HG02885 (cell line): ENCODE data around the gene GRB10.
"Not testable (repeated sequence)": the region's sequence is repeated elsewhere in the genome, so short reads cannot be mapped to it uniquely, and the experiment has no call there.

ENCODE experiments used
- ATAC-seq: cut with Tn5 transposase; IDR thresholded peaks from one replicate; pipeline ENCODE4 v1.9.1; 2021; ENCODE audit warnings: mild to moderate bottlenecking; ENCODE audit not compliant: unreplicated experiment, poor library complexity

Gene GRB10

DNA sequence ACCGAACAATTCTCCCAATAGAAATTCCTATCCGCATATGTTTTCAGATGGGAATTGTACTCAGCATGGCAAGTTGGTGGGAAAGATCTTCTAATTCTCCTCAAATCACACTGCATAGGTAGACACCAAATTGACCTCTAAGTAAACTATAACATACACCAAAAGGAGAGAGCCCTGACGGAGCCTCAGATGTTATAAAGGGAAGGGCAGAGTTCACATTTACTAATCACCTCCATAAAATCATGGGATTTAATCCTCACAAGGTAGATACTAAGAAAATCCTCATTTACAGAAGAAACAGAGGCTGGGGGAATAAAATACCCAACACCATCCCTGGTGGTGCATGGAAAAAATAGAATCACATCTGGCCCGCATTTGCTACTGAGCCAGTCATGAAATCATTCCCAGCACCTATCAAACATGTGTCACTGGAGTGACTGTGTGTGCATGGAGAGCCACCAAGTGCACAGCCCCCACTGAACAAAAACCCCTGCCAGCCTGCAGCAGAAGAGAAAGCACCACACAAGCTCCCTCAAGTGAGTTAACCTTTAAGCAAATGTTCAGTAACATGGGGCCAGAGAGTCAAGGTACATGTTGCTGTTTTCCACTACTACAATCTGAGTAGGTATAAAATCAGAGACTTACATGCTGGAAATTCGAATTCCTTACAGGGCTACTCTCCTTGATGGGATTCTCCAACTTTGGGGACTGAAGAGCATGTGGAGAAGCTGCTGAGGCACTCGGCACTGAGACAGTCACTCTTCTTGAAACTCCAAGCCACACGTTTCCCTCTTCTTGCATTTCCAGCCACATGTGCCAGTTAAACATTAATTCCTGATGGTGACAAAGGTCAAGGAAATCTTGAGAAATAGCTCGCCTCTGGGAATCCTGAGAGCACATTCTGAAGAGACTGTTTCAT is 217.8 kb downstream of the GRB10 start, which contains the start of gene DDC:
DDC (minus strand) TSS at position 766 of the 919 bp plus-strand sequence. CDS start 21,320 bp downstream, outside the sequence.
- no peak for ATAC-seq

GRCh38 chr7:50564171-50564570 is 218.5 kb downstream of the GRB10 start:
- no peak for ATAC-seq

DNA sequence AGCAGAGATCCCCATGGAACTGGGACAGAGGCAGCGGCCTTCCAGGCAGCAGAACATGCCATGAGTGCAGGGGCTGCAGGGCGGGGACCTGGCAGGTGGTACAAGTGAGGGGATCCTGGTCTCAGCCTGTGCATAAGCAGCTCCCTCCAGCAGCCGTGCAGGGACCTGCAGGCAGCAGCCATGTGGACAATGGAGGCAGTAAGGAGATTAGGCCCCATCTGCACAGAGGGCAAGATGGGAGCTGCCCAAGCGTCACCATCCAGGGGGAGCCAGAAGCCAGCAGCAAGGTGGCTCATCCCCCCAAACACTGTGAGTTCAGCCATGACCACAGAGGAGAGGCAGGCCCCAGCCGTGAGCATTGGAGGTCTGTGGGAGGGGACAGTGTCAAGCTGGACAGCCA is 220.6 kb downstream of the GRB10 start:
- ATAC-seq = no peak

GRCh38 chr7:50560865-50561351 is 221.8 kb downstream of the GRB10 start:
- ATAC-seq = no peak

- no peak for ATAC-seq
Observed at GRCh38 chr7:50559881-50560280, 222.8 kb downstream of the GRB10 start.

GRCh38 chr7:50558294-50559053 is 224.2 kb downstream of the GRB10 start:
- no peak for ATAC-seq

DNA sequence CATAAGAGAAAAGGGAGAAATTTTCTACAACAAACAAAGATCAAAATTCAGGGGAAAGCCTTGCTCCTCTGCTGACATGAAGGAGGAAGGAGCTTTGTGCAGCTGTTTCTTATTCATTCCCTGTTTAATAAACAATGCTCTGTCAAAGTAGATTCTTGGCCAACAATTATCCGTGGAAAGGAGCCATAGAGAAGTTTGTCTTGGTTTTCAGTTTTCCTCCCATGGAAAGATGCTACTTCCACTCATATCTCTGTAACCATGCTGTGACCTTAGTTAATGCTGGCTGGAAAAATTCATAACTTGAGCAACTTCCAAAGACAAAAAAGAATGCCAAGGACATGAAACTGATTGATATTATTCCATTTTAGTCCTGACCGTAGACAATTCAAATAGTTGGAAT is 225.6 kb downstream of the GRB10 start:
- no peak for ATAC-seq

DNA sequence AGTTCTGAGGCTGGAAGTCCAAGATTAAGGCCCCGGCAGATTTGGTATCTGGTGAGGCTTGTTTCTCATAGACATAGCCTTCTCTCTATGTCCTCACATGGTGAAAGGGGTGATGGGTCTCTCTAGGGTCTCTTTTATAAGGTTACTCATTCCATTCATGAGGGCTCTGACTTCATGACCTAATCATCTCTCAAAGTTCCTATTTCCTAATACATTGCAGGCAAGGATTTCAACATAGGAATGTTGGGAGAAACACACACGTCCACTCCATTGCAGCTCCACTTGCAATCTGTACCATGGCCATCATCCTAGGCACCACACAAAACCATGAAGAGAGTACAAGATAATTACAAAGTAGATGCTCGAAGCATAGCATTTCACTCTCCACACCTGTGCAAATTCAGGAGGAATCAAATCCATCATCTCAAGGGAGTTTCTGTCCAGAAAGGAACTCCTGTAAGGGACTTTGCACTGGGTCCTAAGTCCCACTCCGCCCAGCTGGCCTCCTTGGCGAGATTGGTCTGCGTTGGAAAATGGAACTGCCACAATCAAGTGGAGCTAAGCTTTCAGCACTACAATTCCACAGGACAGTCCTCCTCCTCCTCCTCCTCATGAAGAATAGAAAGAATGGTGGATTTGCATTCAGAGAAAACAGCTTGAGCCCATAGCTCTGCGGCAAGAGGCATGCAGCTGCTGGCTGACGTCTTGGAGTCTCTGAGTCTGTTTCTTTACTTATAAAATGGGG is 226.3 kb downstream of the GRB10 start:
- ATAC-seq = no peak

DNA sequence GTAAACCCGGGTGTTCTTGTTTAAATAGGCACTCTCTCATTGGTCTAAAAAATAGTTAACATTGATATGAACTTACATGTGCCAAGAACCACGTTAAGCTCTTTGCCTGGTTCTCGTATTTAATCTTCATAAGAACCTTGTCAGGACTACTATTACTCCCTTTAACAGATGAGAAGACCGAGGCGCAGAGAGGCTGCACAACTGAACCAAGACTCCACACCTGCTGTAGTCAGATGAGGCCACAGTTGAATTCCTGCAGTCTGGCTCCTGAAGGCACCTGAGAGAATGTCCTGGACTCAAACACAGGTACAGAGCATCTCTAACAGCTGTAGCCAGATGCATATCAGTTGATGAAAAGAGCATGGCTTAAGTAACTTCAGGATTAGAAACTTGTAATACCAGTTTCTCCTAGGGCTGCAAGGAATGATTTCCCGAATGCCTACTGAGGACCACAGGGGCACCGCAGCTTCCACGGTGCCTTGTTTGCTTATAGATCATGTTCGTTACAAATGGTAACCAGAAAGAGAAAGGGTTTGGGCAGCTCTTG is 227.0 kb downstream of the GRB10 start:
- no peak for ATAC-seq

DNA sequence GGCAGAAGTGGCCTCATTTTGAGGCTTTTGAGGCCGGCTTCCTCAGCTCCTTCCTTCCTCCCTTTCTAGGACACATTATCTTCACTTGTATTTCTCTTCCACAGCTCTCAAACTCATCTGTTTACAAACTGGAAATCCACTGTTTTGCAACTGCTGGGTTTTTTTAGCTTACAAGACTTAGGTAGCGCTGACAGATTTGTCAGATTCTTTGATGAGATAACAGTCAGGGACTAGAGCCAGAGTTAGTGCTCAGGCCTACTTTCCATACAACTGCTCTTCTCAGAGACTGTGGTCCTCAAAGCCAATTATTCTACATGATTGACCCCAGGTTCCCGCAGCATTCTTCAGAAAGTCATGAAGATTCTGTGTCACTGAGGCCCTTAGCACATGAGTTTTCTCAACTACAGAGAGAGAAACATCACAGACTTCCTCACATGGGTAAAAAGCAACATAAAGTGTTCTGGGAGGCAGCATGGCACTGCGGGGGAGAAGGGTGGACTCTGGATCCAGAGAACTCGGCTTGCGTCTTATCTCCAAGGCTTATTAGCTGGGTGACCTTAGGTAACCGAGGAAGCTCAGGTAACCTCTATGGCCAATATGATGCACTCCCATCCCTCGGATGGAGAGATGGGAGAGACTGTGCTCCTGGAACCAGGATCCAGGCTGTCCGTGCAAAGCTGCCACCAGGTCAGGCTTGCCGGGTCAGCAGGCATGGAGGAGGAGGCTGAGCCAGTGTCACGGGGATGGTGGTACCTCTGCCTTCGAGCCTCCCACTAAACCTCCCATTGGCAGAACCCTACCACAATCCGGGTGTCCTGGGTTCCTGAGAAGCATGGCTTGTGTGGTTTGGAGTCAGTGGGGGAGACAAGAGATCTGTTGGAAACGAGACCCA is 228.0 kb downstream of the GRB10 start:
- no peak for ATAC-seq

- no peak for ATAC-seq
Observed at GRCh38 chr7:50553973-50554372, 228.7 kb downstream of the GRB10 start.

GRCh38 chr7:50552921-50553320 is 229.8 kb downstream of the GRB10 start:
- ATAC-seq = no peak

DNA sequence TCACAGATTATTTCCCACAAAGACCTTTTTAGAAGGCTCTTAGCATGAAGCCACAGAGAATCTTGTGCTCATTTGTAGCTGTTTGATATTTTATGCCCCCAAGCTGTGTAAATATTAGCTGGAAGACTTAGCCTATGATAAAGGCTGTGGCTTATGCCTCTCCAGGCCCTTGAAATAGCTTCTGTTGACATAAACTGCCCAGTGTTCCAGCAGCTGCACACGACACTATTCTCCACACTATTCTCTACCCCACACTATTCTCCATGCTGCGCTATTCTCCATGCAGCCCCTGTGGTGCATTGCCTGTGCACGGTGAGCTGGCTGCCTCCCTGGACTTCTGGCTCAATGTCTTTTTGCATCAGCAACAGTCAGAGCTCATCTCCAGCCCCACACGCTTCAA is 230.6 kb downstream of the GRB10 start:
- ATAC-seq = no peak

DNA sequence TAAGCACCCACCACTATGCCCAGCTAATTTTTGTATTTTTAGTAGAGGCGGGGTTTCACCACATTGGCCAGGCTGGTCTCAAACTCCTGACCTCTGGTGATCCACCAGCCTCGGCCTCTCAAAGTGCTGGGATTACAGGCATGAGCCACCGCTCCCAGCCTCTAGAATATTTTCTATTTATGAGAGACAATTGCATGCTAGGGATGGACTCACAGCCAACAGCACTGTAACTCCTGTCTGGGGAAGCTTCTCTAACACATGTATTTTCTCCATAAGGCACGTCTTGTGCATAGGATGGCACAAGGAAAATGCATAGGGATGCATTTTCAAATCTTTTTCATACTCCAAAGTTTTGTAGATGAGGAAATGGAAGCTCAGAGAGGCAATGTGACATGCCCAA is 237.1 kb downstream of the GRB10 start:
- ATAC-seq = not testable (repeated sequence)

DNA sequence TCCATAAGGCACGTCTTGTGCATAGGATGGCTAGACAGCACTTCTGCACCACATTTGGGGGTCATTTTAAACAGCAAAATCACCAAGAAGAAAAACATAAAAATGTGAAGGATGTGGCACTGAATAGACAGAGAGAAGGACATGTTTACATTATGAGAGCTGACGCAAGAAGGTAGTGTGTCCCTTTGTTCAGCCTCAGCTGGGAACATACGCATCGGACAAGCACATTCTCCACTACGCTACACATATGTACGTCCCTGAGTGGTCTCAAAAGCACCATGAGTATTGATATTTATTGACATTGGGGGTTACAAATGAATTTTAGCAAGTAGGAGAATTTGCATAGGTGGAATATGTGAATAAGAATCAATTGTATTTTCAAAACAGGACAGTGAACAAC is 237.7 kb downstream of the GRB10 start:
- no peak for ATAC-seq

- no peak for ATAC-seq
Observed at GRCh38 chr7:50543776-50544442, 238.8 kb downstream of the GRB10 start.

DNA sequence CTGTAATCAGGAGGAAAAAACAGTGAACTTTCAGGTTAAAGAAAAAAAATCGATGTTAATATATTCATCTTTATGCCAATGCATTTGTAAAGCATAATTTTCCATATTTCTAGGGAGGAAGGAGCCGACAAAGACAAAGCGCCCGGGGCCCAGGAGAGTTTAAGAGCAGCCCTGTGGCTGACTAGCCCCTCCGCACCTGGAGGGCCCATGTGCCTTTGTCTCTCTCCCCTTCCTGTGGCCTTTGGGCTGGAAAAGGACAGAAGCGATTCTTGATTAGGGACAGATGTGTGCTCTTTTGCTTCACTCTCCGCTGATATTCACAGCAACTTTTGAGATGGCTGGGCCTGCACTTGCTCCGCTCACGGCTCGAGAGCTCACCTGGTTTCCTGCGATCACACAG is 240.6 kb downstream of the GRB10 start:
- no peak for ATAC-seq

DNA sequence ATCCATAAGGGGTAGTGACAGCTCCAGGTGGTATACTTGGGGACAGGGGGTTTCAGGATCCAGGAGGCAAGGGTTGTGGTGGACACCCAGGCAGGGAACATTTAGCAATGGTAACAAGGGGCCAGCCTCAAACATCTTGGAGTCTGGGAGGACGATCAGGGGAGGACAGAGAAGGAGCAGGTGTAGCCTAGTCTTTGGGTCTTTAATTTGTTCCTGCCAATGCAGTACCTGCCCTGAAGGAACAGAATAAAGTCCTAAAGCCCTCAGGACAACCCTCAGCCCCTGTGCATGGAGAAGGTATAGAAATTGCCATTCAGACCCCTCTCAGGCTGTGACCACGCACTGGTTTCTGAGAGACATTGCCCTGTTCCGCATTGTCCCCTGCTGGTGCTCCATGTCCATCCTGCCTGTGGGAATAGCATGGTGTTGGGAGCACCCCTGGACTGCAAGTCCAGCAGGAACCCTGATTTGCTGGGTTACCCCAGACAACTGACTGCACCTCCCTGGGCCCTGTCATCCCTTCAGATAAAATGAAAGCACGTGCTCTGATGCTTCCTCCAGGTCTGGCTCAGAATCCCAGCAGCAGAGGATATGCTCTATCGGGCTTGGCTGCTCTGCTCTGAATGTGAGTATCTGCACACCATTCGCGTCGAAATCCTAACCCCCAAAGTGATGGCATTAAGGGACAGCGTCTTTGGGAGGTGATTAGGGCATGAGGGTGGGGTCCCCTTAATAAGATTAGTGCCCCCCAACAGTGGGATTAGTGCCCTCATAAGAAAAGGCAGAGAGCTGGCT is 241.7 kb downstream of the GRB10 start:
- ATAC-seq = no peak
